Iris pigment epithelial cell (primary cell): ENCODE data around the gene ULK3.

Experiments used
- DNase-seq: peaks from one replicate; pipeline ENCODE4 v3.0.0-alpha.2; 2011; ENCODE audit warnings: low read depth

The ULK3 gene

DNA sequence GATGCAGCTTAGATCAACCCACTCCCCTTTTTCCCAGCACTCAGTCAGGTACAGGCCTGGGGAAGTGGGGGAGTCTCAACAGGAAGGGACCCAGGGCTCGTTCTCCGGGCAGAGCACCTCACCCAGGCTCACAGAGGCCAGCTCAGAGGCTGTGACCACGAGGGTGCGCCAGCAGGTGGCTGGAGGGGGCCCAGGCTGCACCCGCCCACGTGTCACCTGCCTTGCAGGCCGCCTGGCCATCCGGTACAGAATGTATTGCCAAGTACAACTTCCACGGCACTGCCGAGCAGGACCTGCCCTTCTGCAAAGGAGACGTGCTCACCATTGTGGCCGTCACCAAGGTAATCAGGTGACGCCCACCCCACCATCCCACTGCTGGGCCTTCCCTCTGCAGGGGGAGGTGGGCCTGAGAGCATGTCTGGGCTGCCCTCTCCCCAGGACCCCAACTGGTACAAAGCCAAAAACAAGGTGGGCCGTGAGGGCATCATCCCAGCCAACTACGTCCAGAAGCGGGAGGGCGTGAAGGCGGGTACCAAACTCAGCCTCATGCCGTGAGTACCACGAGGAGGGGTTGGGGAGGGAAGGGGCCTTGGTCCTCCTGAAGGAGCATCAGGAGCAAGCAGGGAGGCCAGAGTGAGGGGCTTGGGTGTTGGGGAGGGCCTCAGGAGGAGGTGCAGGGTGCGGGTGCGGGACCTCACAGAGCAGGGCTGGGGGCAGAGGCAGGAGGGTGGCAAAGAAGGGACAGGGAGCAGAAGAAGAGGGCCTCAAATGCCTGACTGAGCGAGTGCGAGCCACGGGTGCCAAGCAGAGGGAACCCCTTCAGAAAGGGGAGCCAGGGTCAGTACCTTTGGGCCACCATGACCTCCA lies 44.3 kb downstream of the ULK3 start:
- DNase-seq, result no peak

DNA sequence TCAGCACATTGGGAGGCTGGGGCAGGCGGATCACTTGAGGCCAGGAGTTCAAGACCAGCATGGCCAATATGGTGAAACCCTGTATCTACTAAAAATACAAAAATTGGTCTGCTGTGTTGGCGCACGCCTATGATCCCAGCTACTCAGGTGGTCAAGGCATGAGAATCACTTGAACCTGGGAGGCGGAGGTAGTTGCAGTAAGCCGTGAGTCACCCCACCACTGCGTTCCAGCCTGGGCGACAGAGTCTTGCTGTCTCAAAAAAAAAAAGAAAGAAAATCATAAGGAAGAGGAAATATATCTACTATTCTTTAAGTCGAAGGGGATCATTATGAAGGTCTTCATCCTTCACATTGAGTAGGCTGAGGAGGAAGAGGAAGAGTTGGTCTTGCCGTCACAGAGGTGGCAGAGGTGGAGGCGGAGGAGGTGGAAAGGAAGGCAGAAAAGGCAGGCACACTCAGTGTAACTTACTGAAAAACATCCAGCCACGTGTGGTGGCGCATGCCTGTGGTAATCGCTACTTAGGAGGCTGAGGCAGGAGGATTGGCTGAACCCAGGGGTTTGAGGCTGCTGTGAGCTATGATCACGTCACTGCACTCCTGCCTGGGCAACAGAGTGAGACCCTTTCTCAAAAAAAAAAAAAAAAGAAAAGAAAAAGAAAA lies 46.9 kb downstream of the ULK3 start:
- DNase-seq, result no peak

DNA sequence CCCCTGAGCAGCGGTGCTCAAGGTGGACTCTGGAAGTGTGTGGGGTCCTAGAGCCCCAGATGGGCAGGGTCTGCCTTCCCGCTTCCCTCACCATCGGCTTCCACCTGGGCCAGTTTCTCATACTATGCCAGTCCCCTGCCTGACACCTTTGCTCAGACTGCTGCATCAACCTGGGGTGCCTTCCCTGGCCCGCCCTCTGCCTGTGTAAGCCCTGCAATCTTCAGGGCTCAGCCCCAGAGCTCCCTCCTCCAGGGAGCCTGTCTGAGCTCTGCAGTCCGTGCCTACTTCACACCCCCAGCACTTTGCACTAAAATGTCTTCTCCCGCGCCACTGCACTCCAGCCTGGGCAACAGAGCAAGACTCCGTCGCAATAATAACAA lies 48.0 kb downstream of the ULK3 start:
- DNase-seq, result no peak

DNA sequence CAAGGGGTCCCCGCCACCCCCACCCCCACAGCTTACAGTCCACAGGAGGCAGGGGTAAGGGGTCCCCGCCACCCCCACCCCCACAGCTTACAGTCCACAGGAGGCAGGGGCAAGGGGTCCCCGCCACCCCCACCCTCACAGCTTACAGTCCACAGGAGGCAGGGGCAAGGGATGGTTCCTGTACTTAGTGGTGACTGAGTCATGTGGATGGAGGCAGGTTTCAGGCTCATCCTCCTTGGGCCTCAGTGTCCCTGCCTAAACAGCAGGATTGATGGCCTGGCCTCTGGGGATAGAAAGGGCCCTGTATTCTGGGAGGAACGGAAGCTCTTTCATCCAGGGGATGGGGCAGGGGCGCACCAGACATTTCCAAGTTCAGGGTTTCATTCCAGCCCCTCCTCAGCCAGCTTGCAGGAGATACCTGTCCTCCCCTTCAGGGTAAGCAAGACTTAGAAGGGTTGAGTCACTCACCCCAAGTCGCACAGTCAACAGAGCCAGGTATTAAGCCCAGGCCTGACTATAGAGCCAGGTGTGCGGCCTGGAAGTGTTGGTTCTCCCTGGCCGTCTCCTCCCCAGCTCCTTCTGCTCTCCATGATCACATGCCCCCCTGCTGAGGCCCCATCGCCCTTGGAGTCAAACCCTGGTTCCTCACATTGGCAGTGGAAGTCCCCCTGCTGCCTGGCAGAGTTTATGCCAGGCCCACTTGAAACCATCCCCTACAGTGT lies 48.5 kb downstream of the ULK3 start:
- no peak for DNase-seq

DNA sequence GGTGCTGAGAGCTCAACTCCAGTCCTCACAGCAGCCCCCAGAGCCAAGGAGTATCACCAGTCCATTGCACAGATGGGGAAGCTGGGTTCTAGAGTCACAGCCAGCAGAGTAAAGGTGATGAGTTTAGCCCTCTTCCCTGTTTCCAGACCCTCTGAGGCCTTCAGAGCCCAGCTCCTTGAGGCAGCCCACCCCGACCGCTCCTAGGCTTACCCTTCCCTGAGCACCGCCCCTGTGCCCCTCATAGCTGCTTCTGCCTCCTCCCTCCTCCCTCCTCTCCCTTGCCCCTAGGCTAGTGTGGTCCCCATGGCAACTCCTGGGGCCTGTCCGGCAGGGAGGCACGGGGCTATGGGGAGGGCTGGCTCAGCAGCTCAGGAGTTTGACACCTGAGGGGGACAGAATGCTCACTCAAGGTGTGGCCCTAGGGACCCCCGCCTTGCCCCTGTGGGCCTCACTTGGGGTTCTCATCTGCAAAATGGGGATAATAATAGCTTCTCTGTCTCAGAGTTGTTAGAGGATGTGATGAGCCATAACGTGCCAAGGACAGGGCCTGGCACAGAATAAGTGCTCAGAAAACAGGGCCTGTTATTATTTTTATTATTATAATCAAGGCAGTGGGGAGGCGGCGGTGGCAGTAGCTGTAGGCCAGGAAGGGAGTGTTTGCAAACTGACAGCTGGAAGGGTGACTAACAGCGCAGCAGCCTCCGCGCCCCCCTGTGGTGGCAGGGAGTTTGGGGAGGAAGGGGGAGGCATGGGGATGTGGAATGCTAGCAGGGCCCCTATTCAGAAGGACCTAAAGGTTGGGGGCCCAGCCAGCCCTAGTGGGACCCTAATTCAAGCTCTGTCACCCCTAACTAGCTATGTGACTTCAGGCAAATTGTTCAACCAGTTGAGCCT lies 49.6 kb downstream of the ULK3 start:
- peak; percentile 39 for DNase-seq

DNA sequence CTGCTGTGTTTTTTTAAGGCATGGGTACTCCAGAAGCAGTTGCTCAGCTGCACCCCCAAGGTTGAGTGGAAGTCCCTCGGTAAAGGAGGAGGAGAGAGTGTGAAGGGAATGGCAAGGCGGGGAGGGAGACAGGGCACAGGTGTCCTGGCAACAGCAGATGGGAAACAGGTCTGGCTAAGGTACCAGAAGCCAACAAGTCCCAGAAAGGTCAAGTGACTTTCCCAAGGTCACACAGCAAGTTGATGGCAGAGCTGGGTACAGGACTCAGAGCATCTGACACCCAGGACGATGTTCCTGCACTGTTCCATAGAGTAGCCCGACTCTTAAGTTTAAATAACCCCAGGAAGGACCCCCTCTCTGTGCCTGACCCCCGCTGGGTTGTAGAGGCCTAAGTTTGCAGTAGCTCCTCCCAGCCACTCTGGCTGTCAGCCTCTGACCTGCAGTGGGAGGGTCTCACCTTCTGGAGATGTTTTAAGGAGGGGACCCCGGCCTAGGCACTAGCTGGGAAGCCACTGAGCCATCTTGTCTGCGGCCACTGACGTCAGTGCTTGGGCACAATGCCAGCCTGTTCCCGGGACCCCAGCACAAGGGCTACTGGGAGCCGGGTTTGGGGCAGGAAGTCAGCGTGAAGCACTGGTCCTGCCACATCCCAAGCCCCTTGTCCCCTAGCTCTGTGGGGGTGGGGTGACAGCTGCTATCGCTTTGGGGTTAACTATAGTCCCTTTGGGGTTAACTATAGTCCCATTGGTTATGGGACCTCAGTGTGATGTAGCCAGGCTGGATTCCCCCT lies 50.5 kb downstream of the ULK3 start:
- DNase-seq, result no peak

DNA sequence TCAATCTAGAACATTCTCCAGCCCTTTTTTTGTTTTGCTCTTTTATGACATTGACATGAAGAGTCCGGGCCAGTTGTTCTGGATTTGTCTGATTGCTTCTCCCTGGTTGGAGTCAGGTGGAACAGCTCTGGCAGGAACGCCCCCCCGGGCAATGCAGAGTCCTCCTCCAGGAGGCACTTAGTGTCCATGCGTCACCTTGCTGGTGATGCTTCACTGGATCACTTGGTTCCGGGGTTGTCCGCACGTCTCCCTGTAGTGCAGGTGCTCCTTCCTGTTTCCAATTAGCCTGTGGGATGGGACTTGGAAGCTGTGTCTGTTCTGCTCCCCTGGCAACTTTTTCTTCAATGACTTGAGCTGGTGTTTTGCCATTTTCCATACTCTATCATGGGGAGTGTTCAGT lies 51.3 kb downstream of the ULK3 start:
- no peak for DNase-seq

DNA sequence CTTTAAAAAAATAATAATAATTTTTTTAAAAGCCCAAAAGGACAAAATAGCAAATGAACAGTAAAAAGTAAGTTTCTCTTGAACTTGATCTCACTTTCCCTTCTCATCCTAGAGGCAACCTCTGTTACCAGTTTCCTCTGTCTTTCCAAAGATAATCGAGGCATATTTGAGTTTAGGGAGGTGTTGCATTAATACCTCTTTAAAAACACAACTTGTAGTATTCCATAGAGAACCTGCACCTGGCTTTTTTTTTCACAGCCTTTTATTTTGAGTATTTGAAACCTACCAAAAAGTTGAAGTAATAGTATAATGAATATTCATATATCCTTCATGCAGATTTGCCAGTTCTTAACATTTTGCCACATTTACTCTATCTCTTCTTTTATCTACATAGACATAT lies 51.9 kb downstream of the ULK3 start:
- no peak for DNase-seq

DNA sequence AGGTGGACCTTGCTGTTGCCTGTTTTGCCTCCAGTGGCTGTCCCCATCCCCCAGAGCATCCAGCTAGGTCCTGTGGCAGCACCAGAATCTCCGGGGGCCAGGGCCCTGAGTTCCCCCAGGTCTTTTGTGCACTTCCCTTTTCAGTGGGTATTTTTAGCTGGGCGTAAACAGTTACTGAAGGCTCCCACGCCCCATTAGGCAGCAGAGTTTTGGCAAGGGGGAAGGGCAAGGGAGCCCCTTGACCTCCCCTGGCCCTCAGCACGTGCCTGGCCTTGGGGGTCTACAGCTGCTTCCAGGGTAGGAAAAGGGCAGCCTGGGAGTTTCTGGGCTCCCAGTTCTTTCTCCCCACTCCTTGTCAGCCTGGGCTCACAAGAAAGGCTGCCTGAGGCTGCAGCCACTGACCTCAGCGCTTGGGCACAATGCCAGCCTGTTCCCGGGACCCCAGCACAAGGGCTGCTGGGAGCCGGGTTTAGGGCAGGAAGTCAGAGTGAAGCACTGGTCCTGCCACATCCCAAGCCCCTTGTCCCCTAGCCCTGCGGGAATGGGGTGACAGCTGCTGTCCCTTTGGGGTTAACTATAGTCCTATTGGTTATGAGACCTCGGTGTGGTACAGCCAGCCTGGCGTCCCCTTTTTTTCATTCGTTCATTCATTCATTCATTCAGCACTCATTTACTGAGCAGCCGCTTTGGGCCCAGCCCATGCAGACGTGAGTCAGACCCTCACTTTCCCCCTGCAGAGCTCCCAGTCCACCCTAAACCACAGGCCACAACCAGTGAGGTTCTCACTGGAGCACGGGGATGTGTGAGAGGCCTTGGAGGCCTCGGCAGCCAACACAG lies 52.7 kb downstream of the ULK3 start:
- DNase-seq, result peak; percentile 91

DNA sequence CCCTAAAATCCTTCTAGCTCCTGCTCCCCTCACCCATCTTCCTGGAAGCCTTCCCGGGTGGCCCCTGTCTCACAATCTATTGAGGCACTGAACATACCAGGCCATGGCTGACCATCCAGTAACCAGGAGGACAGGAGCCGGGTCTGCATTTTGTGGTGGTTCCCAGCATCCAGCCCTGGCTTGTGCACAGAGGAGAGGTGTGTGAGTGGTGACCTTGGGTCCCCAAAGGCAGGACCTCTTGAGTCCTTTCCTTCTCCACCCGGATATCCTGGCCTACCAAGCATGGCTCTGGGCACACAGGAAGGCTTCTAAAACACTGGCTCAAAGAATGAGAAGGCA lies 53.2 kb downstream of the ULK3 start:
- DNase-seq, result no peak

DNA sequence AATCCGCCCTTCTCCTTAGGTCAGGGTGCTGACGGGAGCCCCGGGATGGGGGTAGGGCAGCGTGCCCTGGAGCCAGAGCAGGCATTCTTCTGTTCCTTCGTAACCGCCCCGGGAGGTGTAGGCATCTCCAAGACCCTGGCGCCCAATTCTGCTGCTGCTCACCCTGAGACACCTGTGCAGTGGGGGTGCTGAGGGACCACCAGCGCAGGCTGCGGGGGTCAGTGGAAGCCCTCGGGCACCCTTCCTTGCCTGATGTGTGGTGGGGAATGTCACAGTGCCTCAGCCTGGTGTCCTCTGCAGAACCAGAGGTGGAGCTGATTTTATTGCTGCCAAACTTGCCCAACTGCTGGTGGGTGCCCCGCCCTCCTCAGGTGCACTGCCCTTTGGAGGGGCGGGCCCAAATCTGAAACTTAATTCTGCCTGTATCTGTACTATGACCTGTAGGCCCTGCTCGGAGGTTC lies 53.8 kb downstream of the ULK3 start:
- DNase-seq, result no peak

DNA sequence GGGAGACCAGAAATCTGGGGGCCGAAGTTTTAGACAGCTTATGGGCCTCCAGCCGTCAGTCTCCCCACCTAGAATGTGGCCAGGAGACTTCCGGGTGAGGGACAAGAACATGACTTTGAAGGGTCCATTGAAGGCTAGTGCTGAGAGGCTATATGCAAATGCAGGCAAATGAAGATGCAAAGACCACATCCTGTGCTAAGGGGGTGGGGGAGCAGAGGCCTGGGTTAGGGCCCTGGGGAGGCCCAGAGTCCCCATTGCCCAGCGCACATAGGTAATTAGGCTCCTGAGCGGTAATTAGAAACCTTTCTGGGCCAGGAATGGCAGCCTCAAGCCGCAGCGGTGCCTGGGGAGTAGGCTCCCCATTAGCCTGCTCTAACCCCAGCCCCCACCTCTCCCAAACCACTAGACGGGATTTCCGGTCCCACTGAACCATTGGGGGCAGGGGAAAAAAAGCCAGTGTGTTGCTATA lies 54.2 kb downstream of the ULK3 start:
- no peak for DNase-seq

DNA sequence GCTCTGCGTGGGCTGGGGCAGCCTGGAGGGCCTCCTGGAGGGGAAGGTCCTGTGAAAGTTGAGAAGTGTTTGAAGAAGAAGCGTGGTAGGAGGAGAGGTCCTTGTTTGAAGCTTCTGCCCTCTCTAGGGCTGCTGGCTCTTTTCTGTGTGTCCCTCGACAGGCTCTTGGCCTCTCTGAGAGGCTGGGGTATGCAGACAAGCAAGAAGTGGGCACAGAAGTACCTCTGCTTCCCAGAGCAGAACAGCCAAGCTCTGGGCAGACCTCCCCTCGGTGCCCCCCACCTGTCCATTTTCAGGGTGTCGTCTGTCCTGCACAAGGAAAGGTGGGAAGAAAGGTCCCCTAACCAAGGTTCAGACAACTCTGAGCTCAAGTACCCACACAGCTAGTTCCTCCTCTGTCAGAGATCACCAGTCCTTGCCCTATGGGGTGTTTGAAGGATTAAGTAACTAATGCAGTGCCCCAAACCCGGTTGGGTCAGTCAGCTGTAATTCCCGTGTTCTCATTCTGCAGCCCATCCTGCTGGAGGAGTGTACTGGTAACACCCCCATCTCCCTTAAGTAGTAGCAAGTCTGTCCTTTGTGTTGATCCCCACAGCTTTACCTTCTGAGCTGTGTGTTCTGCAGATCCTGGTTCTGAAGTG lies 54.8 kb downstream of the ULK3 start:
- no peak for DNase-seq

DNA sequence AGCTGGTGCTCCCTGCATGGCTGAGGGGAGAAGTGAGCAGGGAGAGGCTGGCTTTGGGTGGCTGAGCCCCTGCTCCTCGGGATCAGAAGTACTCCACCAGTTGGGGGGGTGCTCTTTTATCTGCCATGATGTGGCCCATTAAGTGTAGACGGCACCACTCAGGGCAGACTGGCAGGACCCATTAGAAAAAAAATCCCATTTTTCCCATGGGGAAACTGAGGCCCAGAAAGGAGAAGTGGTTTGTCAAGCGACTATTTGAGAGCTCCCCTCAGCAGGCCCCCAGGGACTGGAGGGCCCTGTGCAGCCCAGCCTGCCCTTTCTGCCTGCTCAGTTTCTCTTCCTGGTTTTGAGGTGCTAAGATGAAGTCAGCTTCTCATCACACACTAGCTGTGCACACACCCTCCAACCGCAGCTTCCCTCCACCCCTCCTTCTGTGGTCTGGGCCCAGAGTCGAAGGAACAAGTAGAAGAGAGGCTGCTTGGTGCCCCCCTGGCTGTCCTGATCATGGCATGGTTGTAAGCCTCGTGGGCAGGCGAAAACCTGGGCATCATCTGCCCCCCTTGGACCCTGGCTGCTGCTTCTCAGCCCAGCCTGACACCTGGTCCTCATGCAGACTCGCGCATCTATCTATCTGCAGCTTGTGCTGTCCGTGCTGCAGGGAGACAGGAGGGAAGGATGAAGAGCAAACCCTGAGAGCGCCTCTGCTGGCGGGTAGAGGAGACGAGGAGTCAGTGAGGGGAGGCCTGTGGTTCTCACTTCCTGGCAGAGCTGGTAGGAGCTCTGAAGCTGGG lies 55.5 kb downstream of the ULK3 start:
- DNase-seq, result peak; percentile 88

DNA sequence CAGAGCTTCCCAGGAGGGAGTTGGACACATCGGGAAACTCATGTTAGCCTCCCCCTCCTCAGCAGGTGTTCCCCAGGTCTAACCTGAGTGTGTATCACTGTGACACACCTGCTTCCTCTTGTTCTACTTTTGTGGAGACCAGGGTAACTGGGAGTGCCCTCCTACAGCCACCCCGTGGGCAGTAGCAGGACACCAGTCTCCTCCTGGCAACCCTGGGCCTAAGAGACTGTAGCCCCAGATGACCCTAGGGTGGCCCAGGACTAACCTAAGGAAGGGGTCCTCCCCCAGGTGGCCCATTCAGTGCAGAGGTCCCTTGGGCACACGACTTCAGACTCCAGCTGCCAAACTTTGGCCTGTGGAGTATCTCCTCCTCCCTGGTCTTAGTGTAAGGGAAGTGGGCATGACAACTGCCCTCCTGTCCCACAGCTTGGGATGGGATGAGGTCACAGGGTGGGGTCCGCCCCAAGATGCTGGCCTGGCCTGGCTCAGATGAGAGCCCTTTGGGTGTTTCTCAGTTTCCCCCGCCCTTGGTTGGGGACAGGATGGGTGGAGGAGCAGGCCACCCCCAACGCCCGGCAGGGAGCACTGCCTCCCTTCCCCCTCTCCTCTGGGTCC lies 56.3 kb downstream of the ULK3 start:
- no peak for DNase-seq
